Heart left ventricle (tissue), 13 donors: ENCODE measurements around the gene GPR89A.

Experiments used
- CTCF ChIP-seq, 12 donors: fragments of 200-600 bp; sonication (generic) in 4 of 12; IDR thresholded peaks; one replicate each; pipeline versions ENCODE4 v1.5.0 to v1.8.0; 2018 to 2022; ENCODE audit warnings: antibody characterized with exemption in 12 of 12, mild to moderate bottlenecking in 5 of 12
- POLR2A ChIP-seq, 2 donors: fragments of 450-650 bp; IDR thresholded peaks; one replicate each; pipeline ENCODE4 v1.6.1; 2017; ENCODE audit warnings: antibody characterized with exemption in 2 of 2, mild to moderate bottlenecking in 2 of 2, moderate library complexity in 2 of 2
- donor health status: ischemic (EF 13 %, LVEDD 7.1; RV severe dilation, severe dysfunction).
- donor health status: DM: no; HTN: yes; CAD: no.
- donor health status: DM: no; HTN: no; CAD: no.
- donor health status: ischemic (EF 25% LVEDD 6.9; RV normal size, moderate dysfunction).
- donor health status: ischemic (EF 25% LVEDD 5.7; RV mildly dilated, moderate dysfunction).
- donor health status: ischemic (EF 35%, LVEDD 5.7; RV mildly dilated, moderate dysfunction).
- donor health status: nonischemic (EF 11% LVEDD 7.7; RV severe dilation, severe dysfunction).
- donor health status: DM: yes; HTN: yes; CAD: no.
- donor health status: PGD.
- donor health status: ischemic (EF 29% LVEDD 5.4; RV normal size, mild dysfunction).
- donor health status: nonischemic (EF 23%, LVEDD 6.1; RV moderate dilation, normal function).

GRCh38 chr1:145688328-145688727 lies 80.5 kb downstream of the GPR89A start:
- no peak for TF ChIP-seq CTCF (IDR thresholded peaks at IDR 0.05)
- no peak for TF ChIP-seq POLR2A (IDR thresholded peaks at IDR 0.05)
